Suprapubic skin (tissue), 4 donors: ENCODE data around the gene DCTN2.

ENCODE experiments used
- CTCF ChIP-seq, 2 donors: fragments of 200-600 bp in 1 of 2; fragments of 450-650 bp in 1 of 2; sonication (generic) in 1 of 2; IDR thresholded peaks; one replicate each; pipeline ENCODE4 v1.5.1; 2016 to 2019; ENCODE audit warnings: antibody characterized with exemption in 2 of 2, mild to moderate bottlenecking in 1 of 2, moderate library complexity in 1 of 2
- EP300 ChIP-seq: sonication (generic); formaldehyde crosslinking; IDR thresholded peaks from one replicate; pipeline ENCODE4 v1.6.1; 2017; ENCODE audit warnings: antibody characterized with exemption
- POLR2AphosphoS5 ChIP-seq, 3 donors: sonication (generic); formaldehyde crosslinking; IDR thresholded peaks; one replicate each; pipeline ENCODE4 v1.6.1; 2017; ENCODE audit warnings: antibody characterized with exemption in 3 of 3

GRCh38 chr12:57586832-57587429 is 39.9 kb upstream of the DCTN2 start:
- no peak for TF ChIP-seq CTCF (IDR thresholded peaks at IDR 0.05)
- TF ChIP-seq POLR2AphosphoS5 (IDR thresholded peaks at IDR 0.05) = no peak
- TF ChIP-seq EP300 = no peak
